Fibroblast of pulmonary artery (primary cell): ENCODE data around the gene COG5.

Experiments used
- DNase-seq: peaks from one replicate; pipeline ENCODE4 v3.0.0-alpha.2; 2010; ENCODE audit warnings: low read depth
- H3K4me3 ChIP-seq: replicated peaks from 2 replicates; pipeline ENCODE4 v1.5.1; 2011; ENCODE audit warnings: low read depth, mild to moderate bottlenecking, control low read depth, low read length, moderate library complexity
- TF ChIP-seq, protein P1 (sequence below): IDR thresholded peaks from 2 replicates; pipeline ENCODE4 v1.5.1; 2011; ENCODE audit warnings: mild to moderate bottlenecking, control low read depth, low read length, inconsistent platforms; ENCODE audit errors: missing control alignments

Gene COG5

GRCh38 chr7:107276220-107276827 lies 287.4 kb downstream of the COG5 start:
- TF ChIP-seq, protein P1, sequence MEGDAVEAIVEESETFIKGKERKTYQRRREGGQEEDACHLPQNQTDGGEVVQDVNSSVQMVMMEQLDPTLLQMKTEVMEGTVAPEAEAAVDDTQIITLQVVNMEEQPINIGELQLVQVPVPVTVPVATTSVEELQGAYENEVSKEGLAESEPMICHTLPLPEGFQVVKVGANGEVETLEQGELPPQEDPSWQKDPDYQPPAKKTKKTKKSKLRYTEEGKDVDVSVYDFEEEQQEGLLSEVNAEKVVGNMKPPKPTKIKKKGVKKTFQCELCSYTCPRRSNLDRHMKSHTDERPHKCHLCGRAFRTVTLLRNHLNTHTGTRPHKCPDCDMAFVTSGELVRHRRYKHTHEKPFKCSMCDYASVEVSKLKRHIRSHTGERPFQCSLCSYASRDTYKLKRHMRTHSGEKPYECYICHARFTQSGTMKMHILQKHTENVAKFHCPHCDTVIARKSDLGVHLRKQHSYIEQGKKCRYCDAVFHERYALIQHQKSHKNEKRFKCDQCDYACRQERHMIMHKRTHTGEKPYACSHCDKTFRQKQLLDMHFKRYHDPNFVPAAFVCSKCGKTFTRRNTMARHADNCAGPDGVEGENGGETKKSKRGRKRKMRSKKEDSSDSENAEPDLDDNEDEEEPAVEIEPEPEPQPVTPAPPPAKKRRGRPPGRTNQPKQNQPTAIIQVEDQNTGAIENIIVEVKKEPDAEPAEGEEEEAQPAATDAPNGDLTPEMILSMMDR, result no peak
- H3K4me3 ChIP-seq, result no peak overlapping the region
- no peak for DNase-seq

- TF ChIP-seq, protein P1, result no peak
- no peak for DNase-seq
- H3K4me3 ChIP-seq, result no peak overlapping the region
Measured at GRCh38 chr7:107274506-107274905, 289.2 kb downstream of the COG5 start.

DNA sequence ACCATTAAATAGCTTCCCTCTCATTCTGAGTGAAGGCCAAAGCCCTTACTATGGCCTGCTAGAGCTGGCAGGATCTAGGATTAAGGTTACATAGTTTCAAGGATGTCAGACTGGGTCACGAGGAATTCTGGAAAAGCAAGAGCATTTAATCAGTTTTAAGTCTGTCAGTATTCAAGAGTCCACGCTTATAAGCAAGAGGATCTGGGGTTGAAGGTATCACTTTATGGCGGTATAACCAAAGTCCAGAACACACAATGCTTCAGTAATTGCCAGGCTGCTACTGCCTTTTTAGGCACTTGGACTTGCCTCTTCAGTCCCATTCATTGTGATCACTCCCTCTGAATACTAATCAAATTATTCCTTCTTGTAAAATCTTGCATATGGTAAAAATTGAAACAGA lies 293.9 kb downstream of the COG5 start:
- TF ChIP-seq, protein P1, result no peak
- DNase-seq, result no peak

DNA sequence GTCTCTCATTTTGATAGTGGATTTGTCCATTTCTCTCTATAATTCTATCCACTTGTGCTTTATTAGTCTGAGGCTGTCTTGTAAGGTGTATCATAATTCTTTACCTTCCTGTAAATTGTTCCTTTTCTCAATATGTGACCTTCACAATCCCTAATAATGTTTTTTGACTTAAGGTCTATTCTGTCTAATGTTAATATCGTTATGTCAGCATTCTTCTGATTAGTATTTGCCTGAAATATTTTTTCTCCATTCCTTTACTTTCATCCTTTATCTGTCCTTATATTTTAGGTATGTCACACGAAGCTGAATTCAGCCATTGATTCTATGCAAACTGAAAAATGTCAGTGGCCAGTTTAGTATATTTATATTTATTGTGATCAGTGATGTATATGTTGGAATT lies 295.1 kb downstream of the COG5 start:
- no peak for DNase-seq
- H3K4me3 ChIP-seq, result no peak overlapping the region
- TF ChIP-seq, protein P1, result no peak

More for the DNA sequence above, 293.9 kb downstream of the COG5 start:
- no peak overlapping the region for H3K4me3 ChIP-seq

DNA sequence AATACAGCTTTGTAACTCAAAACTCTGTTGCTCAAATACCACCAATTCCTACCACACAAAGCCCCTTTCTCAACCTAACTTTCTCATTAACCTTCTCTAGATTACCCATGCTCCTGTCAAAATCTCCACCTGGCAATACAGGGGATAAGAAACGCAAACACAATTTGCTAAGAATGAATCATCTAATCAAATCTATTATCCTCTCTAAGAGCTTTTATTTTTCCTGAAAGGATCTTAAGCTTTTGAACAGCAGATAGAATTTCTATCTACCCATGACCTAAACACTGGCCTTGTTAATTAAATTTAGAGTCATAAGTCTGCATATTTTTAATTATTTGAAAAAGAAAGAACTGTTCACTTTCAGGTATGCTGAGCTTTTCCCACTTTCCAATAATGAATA lies 296.6 kb downstream of the COG5 start:
- DNase-seq, result no peak
- no peak overlapping the region for H3K4me3 ChIP-seq
- TF ChIP-seq, protein P1, result no peak

- TF ChIP-seq, protein P1, result no peak
- no peak overlapping the region for H3K4me3 ChIP-seq
- no peak for DNase-seq
Measured at GRCh38 chr7:107264723-107265122, 299.0 kb downstream of the COG5 start.

GRCh38 chr7:107262857-107263256 lies 300.9 kb downstream of the COG5 start:
- TF ChIP-seq, protein P1, result no peak
- H3K4me3 ChIP-seq, result no peak overlapping the region
- peak; percentile 29 for DNase-seq
